HUDEP-2 (cell line): ENCODE measurements around the gene PDCD1.
"Not testable (repeated sequence)": the region's sequence is repeated elsewhere in the genome, so short reads cannot be mapped to it uniquely, and the experiment has no call there.

ENCODE experiments used
- DNase-seq, 76 experiments: peaks; one replicate each; lab custom pipeline; 2025; ENCODE audit not compliant: unreplicated experiment in 76 of 76; lab: John Stamatoyannopoulos, UW

PDCD1 gene

GRCh38 chr2:241802421-241803318 lies 56.0 kb downstream of the PDCD1 start:
- DNase-seq: no peak

GRCh38 chr2:241801611-241802420 lies 56.9 kb downstream of the PDCD1 start:
- peak in 4 of 76 experiments; percentile 13 to 44 (median 28) for DNase-seq

- not testable (repeated sequence) for DNase-seq
Observed at GRCh38 chr2:241800198-241800903, 58.3 kb downstream of the PDCD1 start.
